ENCODE measurements around the gene POLE.

DNA sequence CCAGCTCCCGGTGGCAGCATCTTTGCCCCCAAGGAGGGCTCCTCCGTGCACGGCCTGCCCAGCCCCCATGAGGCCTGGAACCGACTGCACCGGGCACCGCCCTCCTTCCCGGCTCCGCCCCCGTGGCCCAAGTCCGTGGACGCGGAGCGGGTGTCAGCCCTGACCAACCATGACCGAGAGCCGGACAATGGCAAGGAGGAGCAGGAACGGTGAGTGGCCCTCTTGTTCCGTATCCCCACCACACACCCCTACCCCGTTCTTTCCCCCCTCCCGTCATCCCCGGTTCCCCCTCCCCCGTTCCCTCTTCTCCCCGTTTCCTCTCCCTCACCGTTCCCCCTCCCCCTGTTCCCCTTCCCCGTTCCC, 105.1 kb downstream of the POLE start:
- TF ChIP-seq, protein P1, sequence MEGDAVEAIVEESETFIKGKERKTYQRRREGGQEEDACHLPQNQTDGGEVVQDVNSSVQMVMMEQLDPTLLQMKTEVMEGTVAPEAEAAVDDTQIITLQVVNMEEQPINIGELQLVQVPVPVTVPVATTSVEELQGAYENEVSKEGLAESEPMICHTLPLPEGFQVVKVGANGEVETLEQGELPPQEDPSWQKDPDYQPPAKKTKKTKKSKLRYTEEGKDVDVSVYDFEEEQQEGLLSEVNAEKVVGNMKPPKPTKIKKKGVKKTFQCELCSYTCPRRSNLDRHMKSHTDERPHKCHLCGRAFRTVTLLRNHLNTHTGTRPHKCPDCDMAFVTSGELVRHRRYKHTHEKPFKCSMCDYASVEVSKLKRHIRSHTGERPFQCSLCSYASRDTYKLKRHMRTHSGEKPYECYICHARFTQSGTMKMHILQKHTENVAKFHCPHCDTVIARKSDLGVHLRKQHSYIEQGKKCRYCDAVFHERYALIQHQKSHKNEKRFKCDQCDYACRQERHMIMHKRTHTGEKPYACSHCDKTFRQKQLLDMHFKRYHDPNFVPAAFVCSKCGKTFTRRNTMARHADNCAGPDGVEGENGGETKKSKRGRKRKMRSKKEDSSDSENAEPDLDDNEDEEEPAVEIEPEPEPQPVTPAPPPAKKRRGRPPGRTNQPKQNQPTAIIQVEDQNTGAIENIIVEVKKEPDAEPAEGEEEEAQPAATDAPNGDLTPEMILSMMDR (IDR thresholded peaks at IDR 0.05): no peak
- TF ChIP-seq POLR2A (IDR thresholded peaks at IDR 0.05): no peak

All from heart left ventricle (tissue), 13 donors.